HL-60/S4 treated with phorbol 12-myristate 13-acetate at 8.2 ng/mL for 4 days and 3 days (cell line): ENCODE results near the gene INAFM2.

Experiments
- in situ Hi-C: fragments of 300-500 bp; cut with MboI; formaldehyde crosslinking; loops from 2 replicates; pipeline ENCODE4 v1.15.0; 2022; ENCODE audit warnings: low sequenced_read_pairs

The INAFM2 gene

GRCh38 chr15:40358471-40359353 lies 35.2 kb downstream of the INAFM2 start:
- in situ Hi-C loops = no loop called here

- in situ Hi-C loops = no loop called here
Observed at GRCh38 chr15:40360015-40360414, 36.5 kb downstream of the INAFM2 start.

- in situ Hi-C loops = no loop called here
Observed at GRCh38 chr15:40361640-40362039, 38.1 kb downstream of the INAFM2 start.

- in situ Hi-C loops = no loop called here
Observed at GRCh38 chr15:40363611-40364010, 40.1 kb downstream of the INAFM2 start.

GRCh38 chr15:40364251-40364650 lies 40.8 kb downstream of the INAFM2 start:
- in situ Hi-C loops = no loop called here

- in situ Hi-C loops = no loop called here
Observed at GRCh38 chr15:40365016-40365415, 41.5 kb downstream of the INAFM2 start.

GRCh38 chr15:40365624-40366456 lies 42.3 kb downstream of the INAFM2 start:
- in situ Hi-C loops = no loop called here

GRCh38 chr15:40366457-40367370 lies 43.2 kb downstream of the INAFM2 start:
- in situ Hi-C loops = no loop called here

- in situ Hi-C loops = no loop called here
Observed at GRCh38 chr15:40367371-40367685, 43.8 kb downstream of the INAFM2 start.

GRCh38 chr15:40367686-40368611 lies 44.5 kb downstream of the INAFM2 start:
- in situ Hi-C loops = no loop called here

- in situ Hi-C loops = no loop called here
Observed at GRCh38 chr15:40368719-40369473, 45.4 kb downstream of the INAFM2 start.

GRCh38 chr15:40369474-40369869 lies 46.0 kb downstream of the INAFM2 start:
- in situ Hi-C loops = no loop called here

- in situ Hi-C loops = no loop called here
Observed at GRCh38 chr15:40369971-40370370, 46.5 kb downstream of the INAFM2 start.

GRCh38 chr15:40372981-40373380 lies 49.5 kb downstream of the INAFM2 start:
- in situ Hi-C loops = no loop called here
